GM18951 (cell line): ENCODE results near the gene FADS2.
A peak's percentile ranks its signal among the peaks of the same experiment; 100 is the strongest.

Experiments used
- POLR2A ChIP-seq: IDR thresholded peaks from 4 replicates; pipeline ENCODE4 v1.6.1; 2011; ENCODE audit warnings: mild to moderate bottlenecking; ENCODE audit not compliant: insufficient read length, insufficient read depth; ENCODE audit errors: extremely low read depth
- in situ Hi-C: fragments of 300-500 bp; cut with MboI; formaldehyde crosslinking; loops from one replicate; pipeline ENCODE4 v1.12.0; 2022; ENCODE audit warnings: low sequenced_read_pairs, mixed read lengths, inconsistent platforms; ENCODE audit not compliant: unreplicated experiment

The FADS2 gene

GRCh38 chr11:61827571-61828378, at the start of gene FADS2:
Gene FADS2, plus strand, starts transcription at chr11:61828300. Its CDS starts 91 bp downstream, at chr11:61828391.
- TF ChIP-seq POLR2A = peak; percentile 89
- in situ Hi-C loops = no loop called here

DNA sequence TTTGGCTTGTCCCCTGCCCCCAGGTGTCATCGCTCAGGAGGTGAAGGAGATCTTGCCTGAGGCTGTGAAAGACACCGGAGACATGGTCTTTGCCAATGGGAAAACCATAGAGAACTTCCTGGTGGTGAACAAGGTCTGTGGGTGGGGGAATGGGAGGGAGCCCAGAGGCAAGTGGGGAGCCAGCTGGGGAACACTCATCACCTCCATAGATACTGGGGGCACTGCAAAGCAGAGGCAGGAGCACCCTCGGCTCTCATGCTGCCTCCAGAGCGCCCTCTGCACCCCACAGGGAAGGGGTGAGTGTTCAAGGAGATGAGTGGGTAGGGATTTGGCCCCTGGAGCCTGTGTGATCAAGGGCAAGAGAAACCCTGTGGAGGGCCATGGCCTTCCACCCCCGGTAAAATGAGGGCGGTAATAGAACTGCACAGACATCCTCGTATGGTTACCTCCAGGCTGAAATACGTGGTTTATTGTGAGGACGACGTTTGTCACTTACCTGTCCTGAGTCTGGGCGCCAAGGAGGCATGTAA, 49.7 kb upstream of the FADS2 start:
- in situ Hi-C loops = no loop called here
- TF ChIP-seq POLR2A = no peak

DNA sequence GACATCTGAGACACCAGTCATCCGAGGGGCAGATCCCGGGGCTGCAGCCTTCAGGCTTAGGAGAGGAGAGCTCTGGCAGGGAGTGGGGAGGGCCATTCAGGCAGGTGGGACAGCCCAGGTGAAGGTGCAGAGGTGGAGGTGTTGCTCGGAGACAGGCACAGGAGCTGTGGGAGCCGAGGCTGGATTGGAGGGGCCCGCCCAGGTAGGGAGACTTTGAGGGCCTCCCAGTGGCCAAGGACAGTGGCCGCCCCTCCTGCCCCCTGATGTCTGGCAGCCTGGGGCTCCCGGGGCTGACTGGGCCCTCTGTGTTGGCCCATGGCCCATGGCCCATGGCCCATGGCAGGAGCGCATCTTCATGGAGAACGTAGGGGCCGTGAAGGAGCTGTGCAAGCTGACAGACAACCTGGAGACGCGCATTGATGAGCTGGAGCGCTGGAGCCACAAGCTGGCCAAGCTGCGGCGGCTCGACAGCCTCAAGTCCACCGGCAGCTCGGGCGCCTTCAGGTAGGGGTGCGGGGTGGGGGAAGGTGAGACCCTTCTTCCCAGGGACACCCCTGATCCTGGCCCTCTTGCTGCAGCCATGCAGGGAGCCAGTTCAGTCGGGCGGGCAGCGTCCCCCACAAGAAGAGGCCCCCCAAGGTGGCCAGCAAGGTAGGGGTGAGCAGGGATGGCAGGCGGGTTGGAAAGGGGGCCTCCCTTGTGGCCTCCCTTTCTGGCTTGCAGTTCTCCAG, 49.0 kb upstream of the FADS2 start:
- in situ Hi-C loops = no loop called here
- no peak for TF ChIP-seq POLR2A

- in situ Hi-C loops = no loop called here
Measured at GRCh38 chr11:61779666-61780525, 48.2 kb upstream of the FADS2 start.

DNA sequence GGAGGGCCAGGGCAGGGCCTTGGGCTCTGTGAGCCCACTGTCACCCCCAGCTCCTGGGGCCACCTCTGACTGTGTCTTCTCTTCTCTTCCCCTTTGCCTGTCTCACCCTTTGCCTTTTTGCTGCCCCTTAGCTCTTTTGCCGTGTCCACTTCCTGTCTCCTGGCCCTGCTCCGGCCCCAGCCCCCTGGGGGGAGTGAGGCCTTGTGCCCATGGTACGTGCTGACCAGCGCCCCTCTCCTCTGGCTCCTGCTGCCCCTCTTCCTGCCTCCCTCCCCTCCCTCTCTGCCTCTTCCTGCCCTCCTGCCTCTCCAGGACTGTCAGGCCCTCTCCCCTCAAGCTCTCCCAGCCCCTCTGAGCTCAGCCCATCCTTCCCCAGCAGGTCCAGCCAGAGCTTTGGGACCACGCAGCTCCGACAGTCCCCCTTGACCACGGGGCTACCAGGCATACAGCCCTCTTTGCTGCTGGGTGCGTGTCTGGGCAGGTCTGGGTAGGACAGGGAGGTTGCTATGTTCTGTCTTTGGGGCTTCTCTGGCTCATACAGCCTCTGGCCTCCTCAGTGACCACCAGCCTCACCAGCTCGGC, 47.4 kb upstream of the FADS2 start:
- in situ Hi-C loops = no loop called here
- TF ChIP-seq POLR2A = no peak

More at GRCh38 chr11:61779666-61780525, 48.2 kb upstream of the FADS2 start:
- TF ChIP-seq POLR2A = no peak

DNA sequence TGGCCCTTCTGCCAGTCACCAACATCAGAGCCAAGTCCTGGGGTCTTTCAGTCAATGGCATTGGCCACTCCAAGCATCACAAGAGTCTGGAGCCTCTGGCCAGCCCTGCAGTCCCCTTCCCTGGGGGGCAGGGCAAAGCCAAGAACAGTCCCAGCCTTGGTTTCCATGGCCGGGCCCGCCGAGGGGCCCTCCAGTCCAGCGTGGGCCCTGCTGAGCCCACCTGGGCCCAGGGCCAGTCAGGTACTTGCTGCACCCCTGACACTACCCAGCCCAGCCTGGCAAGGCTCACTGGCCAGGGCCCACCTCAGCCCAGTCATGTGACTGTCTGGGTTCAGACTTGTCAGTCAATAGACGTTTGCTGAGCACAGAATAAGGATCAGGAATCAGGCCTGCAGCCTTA, 46.5 kb upstream of the FADS2 start:
- no peak for TF ChIP-seq POLR2A
- in situ Hi-C loops = no loop called here

DNA sequence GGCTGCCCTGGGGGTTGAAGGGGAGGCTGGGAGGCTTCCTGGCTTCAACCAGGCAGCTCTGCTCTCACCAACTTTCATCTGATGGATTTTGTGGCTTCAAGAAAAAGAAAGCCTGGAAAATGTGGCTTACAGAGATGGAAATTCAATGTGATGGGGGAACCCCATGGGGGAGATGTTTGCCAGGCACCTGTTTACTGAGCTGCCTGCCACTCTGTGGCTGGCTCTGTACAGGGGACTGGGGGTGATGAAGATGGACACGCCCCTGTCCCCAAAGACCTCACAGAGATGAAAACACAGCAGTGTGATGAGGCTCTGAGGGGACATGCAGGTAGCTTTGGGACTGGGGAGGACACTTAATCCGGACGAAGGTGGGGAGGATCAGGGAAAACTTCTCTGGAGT, 45.8 kb upstream of the FADS2 start:
- in situ Hi-C loops = no loop called here
- TF ChIP-seq POLR2A = no peak

DNA sequence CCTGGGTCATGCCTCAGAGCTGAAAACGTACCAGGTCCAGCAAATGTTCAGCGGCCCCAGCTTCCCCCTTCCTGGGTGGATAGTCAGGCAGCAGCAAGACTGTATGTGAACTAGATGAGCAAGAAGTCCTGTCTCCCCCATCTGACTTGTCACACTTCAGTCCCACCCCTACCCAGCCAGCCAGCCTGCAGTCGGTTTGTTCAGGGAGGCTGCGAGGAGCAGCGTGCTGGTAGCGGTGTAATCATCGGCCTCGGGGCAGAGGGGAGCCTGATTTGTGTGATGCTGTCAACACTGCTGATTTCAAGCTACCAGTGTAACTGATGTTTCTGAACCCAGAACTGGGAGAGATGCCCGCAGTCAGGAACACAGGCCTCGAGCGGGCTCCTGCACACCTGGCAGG, 45.3 kb upstream of the FADS2 start:
- in situ Hi-C loops = no loop called here
- TF ChIP-seq POLR2A = no peak

DNA sequence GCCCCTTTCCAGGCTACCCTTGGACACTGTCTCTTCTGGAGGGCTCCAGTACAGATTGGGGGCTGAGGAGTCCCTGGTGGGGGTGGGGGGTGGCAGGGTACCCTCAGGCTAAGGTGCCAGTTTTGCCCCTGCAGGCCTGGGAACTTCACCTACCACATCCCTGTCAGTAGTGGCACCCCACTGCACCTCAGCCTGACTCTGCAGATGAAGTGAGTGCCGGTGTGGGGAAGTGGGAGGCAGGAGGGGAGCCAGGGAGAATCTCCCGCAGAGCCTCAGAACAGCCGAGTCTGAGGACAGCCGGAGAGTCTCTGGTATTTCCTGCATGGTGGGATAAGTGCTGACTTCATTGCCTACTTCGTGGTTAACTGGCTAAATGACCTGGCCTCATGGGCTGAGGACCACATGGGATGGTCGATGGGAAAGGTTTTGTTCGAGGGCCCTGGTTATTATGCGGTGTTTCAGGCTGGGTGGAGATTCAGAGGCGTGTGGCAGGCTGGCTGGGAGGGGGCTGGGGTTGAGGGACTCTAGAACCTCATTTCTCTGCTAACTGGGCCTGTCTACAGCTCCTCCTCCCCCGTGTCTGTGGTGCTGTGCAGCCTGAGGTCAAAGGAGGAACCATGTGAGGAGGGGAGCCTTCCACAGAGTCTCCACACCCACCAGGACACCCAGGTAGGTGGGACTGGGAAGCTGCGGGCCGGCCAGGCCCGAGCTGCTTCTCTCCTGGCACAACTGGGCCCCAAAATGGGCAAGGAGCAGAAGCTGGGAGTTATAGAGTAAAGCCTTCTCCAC, 44.2 kb upstream of the FADS2 start:
- in situ Hi-C loops = no loop called here
- no peak for TF ChIP-seq POLR2A

- TF ChIP-seq POLR2A = no peak
- in situ Hi-C loops = no loop called here
Measured at GRCh38 chr11:61784506-61784805, 43.6 kb upstream of the FADS2 start.

- TF ChIP-seq POLR2A = no peak
- in situ Hi-C loops = no loop called here
Measured at GRCh38 chr11:61785837-61786402, 42.2 kb upstream of the FADS2 start.
